H1 (cell line): ENCODE data around the gene CXCL1. TPM values are rescaled to one million over a fixed set of nuclear protein-coding genes. Genes with fewer than 3 reads are reported as not detected.

Experiments used
- BRCA1 ChIP-seq: IDR thresholded peaks from 2 replicates; pipeline ENCODE4 v1.6.1; 2012; ENCODE audit warnings: low read depth, low read length, improper control_type of control experiment
- CBX5 ChIP-seq: fragments of 300-800, 300-1000 bp; sonication (generic); IDR thresholded peaks from 2 replicates; pipeline ENCODE4 v1.7.1; 2016; ENCODE audit warnings: antibody characterized with exemption, low read length, low read depth
- CHD1 ChIP-seq: IDR thresholded peaks from 2 replicates; pipeline ENCODE4 v1.6.1; 2012; ENCODE audit warnings: low read depth, low read length, improper control_type of control experiment
- CHD2 ChIP-seq: IDR thresholded peaks from 2 replicates; pipeline ENCODE4 v1.6.1; 2012; ENCODE audit warnings: low read length, improper control_type of control experiment
- CTCF ChIP-seq, 3 experiments: IDR thresholded peaks; 1 replicate in 2 of 3; 2 replicates in 1 of 3; pipeline versions ENCODE4 v1.5.1 to v1.6.1; 2011; ENCODE audit warnings: low read length in 3 of 3, mild to moderate bottlenecking in 3 of 3, inconsistent platforms in 2 of 3, low read depth in 1 of 3, moderate library complexity in 1 of 3; ENCODE audit not compliant: insufficient read depth in 1 of 3; ENCODE audit errors: control extremely low read depth in 1 of 3
- EP300 ChIP-seq, 2 experiments: IDR thresholded peaks; 1 replicate in 1 of 2; 2 replicates in 1 of 2; pipeline ENCODE4 v1.6.1; 2011 to 2012; ENCODE audit warnings: low read depth in 2 of 2, low read length in 2 of 2, mild to moderate bottlenecking in 2 of 2, borderline replicate concordance in 1 of 2, inconsistent platforms in 1 of 2, moderate library complexity in 1 of 2
- GABPA ChIP-seq: IDR thresholded peaks from 2 replicates; pipeline ENCODE4 v1.6.1; 2011; ENCODE audit warnings: mild to moderate bottlenecking, low read length, moderate library complexity, borderline replicate concordance; ENCODE audit not compliant: insufficient read depth
- GTF2F1 ChIP-seq: IDR thresholded peaks from 2 replicates; pipeline ENCODE4 v1.6.1; 2012; ENCODE audit warnings: low read depth, low read length, improper control_type of control experiment, borderline replicate concordance
- KDM4A ChIP-seq: IDR thresholded peaks from one replicate; pipeline ENCODE4 v1.7.1; 2012; ENCODE audit warnings: low read depth, mild to moderate bottlenecking, moderate library complexity, low read length, inconsistent platforms; ENCODE audit not compliant: severe bottlenecking
- KDM5A ChIP-seq: fragments of 200-600 bp; IDR thresholded peaks from 2 replicates; pipeline ENCODE4 v1.7.1; 2012; ENCODE audit warnings: mild to moderate bottlenecking, low read length, inconsistent platforms, mixed read lengths
- MAX ChIP-seq: IDR thresholded peaks from 2 replicates; pipeline ENCODE4 v1.6.1; 2012; ENCODE audit warnings: inconsistent platforms
- RBBP5 ChIP-seq: IDR thresholded peaks from 2 replicates; pipeline ENCODE4 v1.7.1; 2012; ENCODE audit warnings: low read depth, mild to moderate bottlenecking, inconsistent platforms, low read length, moderate library complexity, borderline replicate concordance
- RNF2 ChIP-seq: fragments of 200-900, 300-1000 bp; sonication (generic); IDR thresholded peaks from 2 replicates; pipeline ENCODE4 v1.7.1; 2016; ENCODE audit warnings: borderline replicate concordance, low read depth, mild to moderate bottlenecking, antibody characterized with exemption, low read length; ENCODE audit not compliant: poor library complexity, severe bottlenecking; ENCODE audit errors: missing control alignments
- SAP30 ChIP-seq: fragments of 300-600 bp; sonication (generic); IDR thresholded peaks from 2 replicates; pipeline ENCODE4 v1.7.1; 2012; ENCODE audit warnings: low read length, moderate library complexity, mild to moderate bottlenecking, inconsistent platforms; ENCODE audit not compliant: insufficient read depth, insufficient replicate concordance
- SIN3A ChIP-seq, 2 experiments: IDR thresholded peaks in 1 of 2; conservative IDR thresholded peaks in 1 of 2; 2 replicates each; pipeline ENCODE4 v1.6.1; 2011 to 2012; ENCODE audit warnings: low read length in 2 of 2, improper control_type of control experiment in 1 of 2, low read depth in 1 of 2, mild to moderate bottlenecking in 1 of 2
- SP1 ChIP-seq: IDR thresholded peaks from 2 replicates; pipeline ENCODE4 v1.6.1; 2011; ENCODE audit warnings: low read depth, low read length
- TAF7 ChIP-seq: optimal IDR thresholded peaks from 2 replicates; pipeline ENCODE3; 2011; ENCODE audit warnings: low read depth, mild to moderate bottlenecking, inconsistent platforms, low read length, moderate library complexity, borderline replicate concordance
- TEAD4 ChIP-seq: IDR thresholded peaks from 2 replicates; pipeline ENCODE4 v1.6.1; 2012; ENCODE audit warnings: low read depth, low read length, inconsistent platforms, mixed read lengths
- polyA plus RNA-seq, 7 experiments: library from polyadenylated mRNA; depleted of rRNA in 3 of 7; stranded (reverse) in 5 of 7; unstranded in 2 of 7; fragments of >200 nt in 5 of 7; fragments of 200-250 nt in 2 of 7; gene quantifications; 1 replicate in 5 of 7; 2 replicates in 1 of 7; 4 replicates in 1 of 7; pipeline versions ENCODE4 v1.2.1 to v1.2.3, GENCODE V29; 2011 to 2013; ENCODE audit warnings: missing spikeins in 2 of 7, mixed read lengths in 2 of 7
- total RNA-seq: library from RNA; stranded (reverse); fragmentation: NEBNext Ultra II Directional; extraction: Animal tissue kit (Norgen Biotek cat#: 25700); gene quantifications from 2 replicates; pipeline ENCODE4 v1.2.1, GENCODE V29; 2021

Gene CXCL1
- total and polyA plus RNA-seq, 2 of the 8 experiments (the other 6 are each of a cell fraction or from before 2014, with no cell fraction given): 0.77 to 0.80 TPM

- TF ChIP-seq RBBP5 (no peak), EP300 (IDR thresholded peaks at IDR 0.05; ENCODE audit: borderline replicate concordance in 1 of 2, low read depth in 2 of 2, low read length in 2 of 2) (no peak), TEAD4 (no peak), SIN3A (conservative IDR thresholded peaks at IDR 0.05 in 1 of 2, IDR thresholded peaks at IDR 0.05 in 1 of 2; ENCODE audit: low read depth in 1 of 2, low read length in 2 of 2) (0 out of 4 replicates have a peak, but pooled peaks of 1 of the 2 experiments have one; percentile 19), SP1 (no peak), TAF7 (no peak), CTCF (IDR thresholded peaks at IDR 0.05; ENCODE audit: control extremely low read depth in 1 of 3, insufficient read depth in 1 of 3, low read depth in 1 of 3, low read length in 3 of 3) (no peak), KDM4A (peak; percentile 93), GTF2F1 (no peak), RNF2 (no peak), CHD1 (no peak), CBX5 (no peak), GABPA (no peak), KDM5A (no peak), CHD2 (no peak), MAX (peak; percentile 34), SAP30 (no peak), BRCA1 (no peak)
- TF ChIP-seq, all 59 proteins: peak for 9
These were observed at the start of gene CXCL1 (continued) for GRCh38 chr4:73869130-73870055.
